ENCODE measurements around the gene FDX2.

GRCh38 chr19:10335352-10335985, 19.7 kb upstream of the FDX2 start:
- no peak for TF ChIP-seq MAX (CRISPR knock-in tag; IDR thresholded peaks at IDR 0.05)
- TF ChIP-seq JUN (CRISPR knock-in tag; IDR thresholded peaks at IDR 0.05), result no peak
- TF ChIP-seq CTCF (IDR thresholded peaks at IDR 0.05), result no peak
- TF ChIP-seq TCF7 (CRISPR knock-in tag; IDR thresholded peaks at IDR 0.05; ENCODE audit: low read depth), result no peak
- TF ChIP-seq ARID4B (CRISPR knock-in tag; IDR thresholded peaks at IDR 0.05; ENCODE audit: borderline replicate concordance), result no peak
- no peak for TF ChIP-seq ZNF138 (CRISPR knock-in tag; conservative IDR thresholded peaks at IDR 0.05)
- no peak for TF ChIP-seq ESRRA (CRISPR knock-in tag; IDR thresholded peaks at IDR 0.05; ENCODE audit: borderline replicate concordance)
- TF ChIP-seq IRF2 (CRISPR knock-in tag; IDR thresholded peaks at IDR 0.05; ENCODE audit: borderline replicate concordance, low read depth), result no peak
- no peak for TF ChIP-seq NFYB (CRISPR knock-in tag; conservative IDR thresholded peaks at IDR 0.05; ENCODE audit: low read depth)
- no peak for TF ChIP-seq GABPB1 (CRISPR knock-in tag; IDR thresholded peaks at IDR 0.05)
- no peak for TF ChIP-seq STAT6 (CRISPR knock-in tag; conservative IDR thresholded peaks at IDR 0.05; ENCODE audit: low read depth)
- TF ChIP-seq ZNF232 (CRISPR knock-in tag; IDR thresholded peaks at IDR 0.05), result no peak

Data from WTC11 (cell line).